HepG2 (cell line): ENCODE measurements around the gene CALN1. TPM values are rescaled to one million over a fixed set of nuclear protein-coding genes. Genes with fewer than 3 reads are reported as not detected.

Source experiments
- ATAC-seq: fragments of 200-7000 bp; cut with Tn5 transposase; 3 replicates; pipeline ENCODE4 v1.9.1; 2020; ENCODE audit warnings: mild to moderate bottlenecking, moderate library complexity
- BruUV-seq: library from RNA; stranded (reverse); fragments of 400-500 nt; replicated peaks from 2 replicates; lab custom pipeline; 2021; lab: Mats Ljungman, UMichigan
- CTCF ChIA-PET: fragments of 300-600 bp; formaldehyde crosslinking; extraction: SDS; loops from one replicate; lab custom pipeline; 2021; ENCODE audit warnings: low total read pairs, inconsistent platforms, low intra/inter-chr PET ratio; lab: Yijun Ruan, JAX
- POLR2A ChIA-PET: fragments of 350-600 bp; sonication (Branson Sonifier 250); formaldehyde crosslinking; loops from one replicate; lab custom pipeline; 2020; ENCODE audit warnings: antibody characterized with exemption, inconsistent platforms; lab: Yijun Ruan, JAX
- DNase-seq: peaks from one replicate; pipeline ENCODE4 v3.0.0-alpha.2; 2015; ENCODE audit warnings: low spot score
- FAIRE-seq: peaks from 3 replicates; lab custom pipeline; 2011; peaks lifted over from hg19 to GRCh38; lab: Jason Lieb, UNC
- H2AFZ ChIP-seq: one replicate; pipeline ENCODE4 v1.6.1; 2011; ENCODE audit warnings: low read length, inconsistent platforms
- H3K27ac ChIP-seq: fragments of 300-600 bp; 3 replicates; pipeline ENCODE4 v1.8.0; 2011; ENCODE audit warnings: mixed run types, mild to moderate bottlenecking, mixed read lengths, low read length, inconsistent platforms; ENCODE audit not compliant: insufficient read depth; ENCODE audit errors: extremely low read length
- H3K27me3 ChIP-seq, 2 experiments: fragments of 200-600 bp in 1 of 2; 2 replicates in 1 of 2; 3 replicates in 1 of 2; pipeline versions ENCODE4 v1.6.0 to v1.8.0; 2011; ENCODE audit warnings: low read length in 2 of 2, mild to moderate bottlenecking in 2 of 2, moderate library complexity in 2 of 2, inconsistent platforms in 1 of 2; ENCODE audit not compliant: insufficient read depth in 2 of 2, control insufficient read depth in 1 of 2
- H3K36me3 ChIP-seq, 2 experiments: fragments of 200-600 bp in 1 of 2; replicated peaks in 1 of 2; 2 replicates in 1 of 2; 3 replicates in 1 of 2; pipeline versions ENCODE4 v1.5.1 to v1.8.0; 2011; ENCODE audit warnings: low read length in 2 of 2, inconsistent platforms in 1 of 2; ENCODE audit not compliant: insufficient read depth in 2 of 2, control insufficient read depth in 1 of 2
- H3K4me1 ChIP-seq: 2 replicates; pipeline ENCODE4 v1.5.1; 2012; ENCODE audit warnings: low read length, inconsistent platforms; ENCODE audit not compliant: insufficient read depth
- H3K4me2 ChIP-seq: 2 replicates; pipeline ENCODE4 v1.6.0; 2011; ENCODE audit warnings: low read depth, low read length, inconsistent platforms
- H3K4me3 ChIP-seq, 3 experiments: fragments of 200-600 bp in 1 of 3; sonication (generic), shearing (Covaris generic) in 1 of 3; replicated peaks in 1 of 3; 2 replicates each; pipeline ENCODE4 v1.5.1; 2011 to 2016; ENCODE audit warnings: low read length in 3 of 3, inconsistent platforms in 2 of 3, low read depth in 2 of 3, mild to moderate bottlenecking in 2 of 3, control low read depth in 1 of 3, mixed read lengths in 1 of 3; ENCODE audit not compliant: insufficient read depth in 1 of 3
- H3K79me2 ChIP-seq: one replicate; pipeline ENCODE4 v1.6.1; 2011; ENCODE audit warnings: low read length, inconsistent platforms; ENCODE audit not compliant: insufficient read depth
- H3K9ac ChIP-seq: 2 replicates; pipeline ENCODE4 v1.6.0; 2011; ENCODE audit warnings: mild to moderate bottlenecking, low read depth, low read length, inconsistent platforms; ENCODE audit not compliant: insufficient read depth
- H3K9me3 ChIP-seq: 2 replicates; pipeline ENCODE4 v1.5.1; 2012; ENCODE audit warnings: mild to moderate bottlenecking, low read length
- H4K20me1 ChIP-seq: 2 replicates; pipeline ENCODE4 v1.6.0; 2011; ENCODE audit warnings: inconsistent platforms, mild to moderate bottlenecking, low read length, moderate library complexity; ENCODE audit not compliant: insufficient read depth
- BCLAF1 ChIP-seq: fragments of 450-650 bp; IDR thresholded peaks from 2 replicates; pipeline ENCODE4 v1.6.1; 2017; ENCODE audit warnings: mild to moderate bottlenecking
- FOXA1 ChIP-seq, 2 experiments: fragments of 450-650 bp in 1 of 2; sonication (generic) in 1 of 2; formaldehyde crosslinking in 1 of 2; IDR thresholded peaks; 2 replicates each; pipeline versions ENCODE4 v1.4.0 to v1.6.1; 2016 to 2020; ENCODE audit warnings: missing genetic modification reagents in 1 of 2
- FOXA3 ChIP-seq: IDR thresholded peaks from 2 replicates; pipeline ENCODE4 v1.6.1; 2016; ENCODE audit warnings: missing genetic modification reagents, missing compliant biosample characterization
- HHEX ChIP-seq: IDR thresholded peaks from 2 replicates; pipeline ENCODE4 v1.6.1; 2016; ENCODE audit warnings: control low read depth
- JARID2 ChIP-seq: sonication (generic); formaldehyde crosslinking; IDR thresholded peaks from 2 replicates; pipeline ENCODE4 v1.8.1; 2023; ENCODE audit warnings: missing genetic modification reagents, inconsistent platforms; ENCODE audit not compliant: insufficient replicate concordance
- KDM2A ChIP-seq: sonication (generic); formaldehyde crosslinking; IDR thresholded peaks from 2 replicates; pipeline ENCODE4 v1.4.0; 2020; ENCODE audit warnings: low read depth, missing genetic modification reagents, borderline replicate concordance
- MAFF ChIP-seq: IDR thresholded peaks from 2 replicates; pipeline ENCODE4 v1.6.1; 2011; ENCODE audit warnings: low read depth, low read length, improper control_type of control experiment
- MED13 ChIP-seq: sonication (generic); formaldehyde crosslinking; IDR thresholded peaks from 2 replicates; pipeline ENCODE4 v1.5.0; 2020; ENCODE audit warnings: missing genetic modification reagents
- ZNF12 ChIP-seq: sonication (generic); formaldehyde crosslinking; IDR thresholded peaks from 2 replicates; pipeline ENCODE4 v1.5.0; 2020; ENCODE audit warnings: missing genetic modification reagents
- ZNF451 ChIP-seq: sonication (generic); formaldehyde crosslinking; IDR thresholded peaks from 2 replicates; pipeline ENCODE4 v1.5.0; 2020; ENCODE audit warnings: mild to moderate bottlenecking, missing genetic modification reagents
- WGBS: methylation state at CpG from one replicate; pipeline ENCODE4 v1.1.6; 2017; ENCODE audit warnings: low lambda C conversion rate; 5-methylcytosine and 5-hydroxymethylcytosine counted together
- in situ Hi-C: cut with HindIII; loops from 2 replicates; pipeline ENCODE4 v1.10.0; 2017; ENCODE audit warnings: low pct_unique_long_range_greater_than_20kb; ENCODE audit not compliant: extremely low pct_ligation_motif_present
- intact Hi-C: fragments of 100-400 bp; cut with micrococcal nuclease; formaldehyde crosslinking; loops from one replicate; pipeline ENCODE4 v1.10.0; 2022; ENCODE audit not compliant: unreplicated experiment
- polyA plus RNA-seq, 8 experiments: library from polyadenylated mRNA; depleted of rRNA in 3 of 8; stranded (reverse) in 7 of 8; unstranded in 1 of 8; fragments of >200 nt; fragmentation: Illumina TruSeq in 4 of 8; extraction: Trizol in 4 of 8; gene quantifications; 2 replicates each; pipeline versions ENCODE4 v1.2.1 to v1.2.3, GENCODE V29; 2011 to 2016; ENCODE audit warnings: low read depth in 4 of 8, missing spikeins in 1 of 8, mixed read lengths in 1 of 8; ENCODE audit not compliant: insufficient read depth in 1 of 8
- total RNA-seq, 5 experiments: library from RNA; depleted of rRNA; stranded (reverse); fragments of >200 nt; fragmentation: Illumina TruSeq; extraction: Trizol; gene quantifications; 2 replicates each; pipeline ENCODE4 v1.2.3, GENCODE V29; 2016; ENCODE audit warnings: low read depth in 1 of 5
- TF ChIP-seq, protein P1 (sequence below): sonication (generic); IDR thresholded peaks from 2 replicates; pipeline ENCODE4 v1.6.1; 2016; ENCODE audit warnings: low read depth, borderline replicate concordance
- TF ChIP-seq, protein P2 (sequence below): sonication (generic); formaldehyde crosslinking; IDR thresholded peaks from 2 replicates; pipeline ENCODE4 v1.4.0; 2020; ENCODE audit warnings: mild to moderate bottlenecking, low read depth, missing genetic modification reagents
- TF ChIP-seq, protein P3 (sequence below): sonication (generic); formaldehyde crosslinking; IDR thresholded peaks from 2 replicates; pipeline ENCODE4 v1.4.0; 2020; ENCODE audit warnings: missing genetic modification reagents, borderline replicate concordance

Gene CALN1
- total and polyA plus RNA-seq, 2 of the 13 experiments (the other 11 are each of a cell fraction or from before 2014, with no cell fraction given) = not detected

DNA sequence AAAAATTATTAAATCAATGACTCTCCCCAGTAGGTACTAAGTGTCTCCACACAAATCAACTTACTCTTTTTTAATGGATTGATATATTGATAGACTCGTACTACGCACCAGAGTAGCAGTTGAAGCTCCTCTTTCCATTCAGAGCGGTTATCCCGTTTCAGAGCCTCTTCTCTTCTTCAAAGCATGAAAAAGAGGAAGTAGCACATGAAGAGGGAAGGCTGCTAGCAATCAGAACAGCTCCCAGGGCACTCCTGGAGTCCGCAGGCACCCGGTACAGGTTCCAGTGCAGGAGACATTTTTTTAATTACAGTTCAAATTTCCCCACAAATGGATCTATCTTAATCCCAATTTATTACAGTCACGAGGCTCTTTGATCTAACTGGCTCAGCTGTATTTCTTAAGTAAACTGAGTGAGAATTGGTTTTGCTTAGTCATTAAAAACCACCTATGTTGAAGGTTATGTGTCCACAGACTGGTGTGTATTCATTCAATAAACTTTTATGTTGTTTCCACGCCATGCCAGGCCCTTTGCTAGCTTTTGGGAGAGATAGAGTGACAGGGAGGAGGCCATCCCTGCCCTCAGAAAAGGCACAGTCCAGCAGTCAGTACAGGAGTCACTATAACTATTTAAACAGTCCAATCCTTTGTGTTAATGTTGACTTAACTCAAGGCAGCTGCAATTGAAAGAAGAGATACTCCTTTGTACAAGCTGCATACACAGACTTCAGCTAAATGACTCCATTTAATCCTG is 32.1 kb upstream of the CALN1 start:
- H3K9me3 ChIP-seq = no peaks in the 10 kb centered on the region
- H3K4me2 ChIP-seq = peak overlapping the region; percentile 63
- peaks cover 8 to 39% of the 10 kb centered on the region in 2 experiments for H3K27me3 ChIP-seq
- peak; percentile 73 for DNase-seq
- in situ Hi-C loops (no loop called here), intact Hi-C loops (loop anchor here (5.0 kb wide), 1 partner anchor 447 kb away; no protein-coding TSS in a partner anchor)
- no TSS peak for BruUV-seq
- no peak overlapping the region for H3K27ac ChIP-seq
- peak overlapping the region in 1 of 3 experiments; percentile 22; a peak in 1 of 6 replicates for H3K4me3 ChIP-seq
- no peak overlapping the region for H3K9ac ChIP-seq
- 43% methylated on average over 8 of the region's 8 CpGs for WGBS
- no peaks in the 10 kb centered on the region for H3K79me2 ChIP-seq
- no peaks in the 10 kb centered on the region for H3K36me3 ChIP-seq
- POLR2A ChIA-PET = no interaction called here
- peak; percentile 81 for FAIRE-seq
- H4K20me1 ChIP-seq = no peaks in the 10 kb centered on the region
- CTCF ChIA-PET = no interaction called here
- H3K4me1 ChIP-seq = peaks cover 18% of the 10 kb centered on the region
- no peak overlapping the region for H2AFZ ChIP-seq
- peak; percentile 95 for ATAC-seq
- TF ChIP-seq, protein P1, sequence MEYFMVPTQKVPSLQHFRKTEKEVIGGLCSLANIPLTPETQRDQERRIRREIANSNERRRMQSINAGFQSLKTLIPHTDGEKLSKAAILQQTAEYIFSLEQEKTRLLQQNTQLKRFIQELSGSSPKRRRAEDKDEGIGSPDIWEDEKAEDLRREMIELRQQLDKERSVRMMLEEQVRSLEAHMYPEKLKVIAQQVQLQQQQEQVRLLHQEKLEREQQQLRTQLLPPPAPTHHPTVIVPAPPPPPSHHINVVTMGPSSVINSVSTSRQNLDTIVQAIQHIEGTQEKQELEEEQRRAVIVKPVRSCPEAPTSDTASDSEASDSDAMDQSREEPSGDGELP = 0 out of 2 replicates have a peak, but pooled peaks have one; percentile 18
- no peak for TF ChIP-seq FOXA1 (IDR thresholded peaks at IDR 0.05)
- peak; percentile 36; the same call in 1 of the 2 replicates for TF ChIP-seq FOXA1 (CRISPR knock-in tag; IDR thresholded peaks at IDR 0.05)
- 0 out of 2 replicates have a peak, but pooled peaks have one; percentile 41 for TF ChIP-seq ZNF12
- TF ChIP-seq KDM2A (CRISPR knock-in tag) = no peak
- peak; percentile 87 for TF ChIP-seq HHEX
- TF ChIP-seq, protein P2, sequence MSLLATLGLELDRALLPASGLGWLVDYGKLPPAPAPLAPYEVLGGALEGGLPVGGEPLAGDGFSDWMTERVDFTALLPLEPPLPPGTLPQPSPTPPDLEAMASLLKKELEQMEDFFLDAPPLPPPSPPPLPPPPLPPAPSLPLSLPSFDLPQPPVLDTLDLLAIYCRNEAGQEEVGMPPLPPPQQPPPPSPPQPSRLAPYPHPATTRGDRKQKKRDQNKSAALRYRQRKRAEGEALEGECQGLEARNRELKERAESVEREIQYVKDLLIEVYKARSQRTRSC (CRISPR knock-in tag) = no peak
- no peak for TF ChIP-seq ZNF451 (CRISPR knock-in tag)
- 0 out of 2 replicates have a peak, but pooled peaks have one; percentile 45 for TF ChIP-seq MAFF
- TF ChIP-seq, protein P3, sequence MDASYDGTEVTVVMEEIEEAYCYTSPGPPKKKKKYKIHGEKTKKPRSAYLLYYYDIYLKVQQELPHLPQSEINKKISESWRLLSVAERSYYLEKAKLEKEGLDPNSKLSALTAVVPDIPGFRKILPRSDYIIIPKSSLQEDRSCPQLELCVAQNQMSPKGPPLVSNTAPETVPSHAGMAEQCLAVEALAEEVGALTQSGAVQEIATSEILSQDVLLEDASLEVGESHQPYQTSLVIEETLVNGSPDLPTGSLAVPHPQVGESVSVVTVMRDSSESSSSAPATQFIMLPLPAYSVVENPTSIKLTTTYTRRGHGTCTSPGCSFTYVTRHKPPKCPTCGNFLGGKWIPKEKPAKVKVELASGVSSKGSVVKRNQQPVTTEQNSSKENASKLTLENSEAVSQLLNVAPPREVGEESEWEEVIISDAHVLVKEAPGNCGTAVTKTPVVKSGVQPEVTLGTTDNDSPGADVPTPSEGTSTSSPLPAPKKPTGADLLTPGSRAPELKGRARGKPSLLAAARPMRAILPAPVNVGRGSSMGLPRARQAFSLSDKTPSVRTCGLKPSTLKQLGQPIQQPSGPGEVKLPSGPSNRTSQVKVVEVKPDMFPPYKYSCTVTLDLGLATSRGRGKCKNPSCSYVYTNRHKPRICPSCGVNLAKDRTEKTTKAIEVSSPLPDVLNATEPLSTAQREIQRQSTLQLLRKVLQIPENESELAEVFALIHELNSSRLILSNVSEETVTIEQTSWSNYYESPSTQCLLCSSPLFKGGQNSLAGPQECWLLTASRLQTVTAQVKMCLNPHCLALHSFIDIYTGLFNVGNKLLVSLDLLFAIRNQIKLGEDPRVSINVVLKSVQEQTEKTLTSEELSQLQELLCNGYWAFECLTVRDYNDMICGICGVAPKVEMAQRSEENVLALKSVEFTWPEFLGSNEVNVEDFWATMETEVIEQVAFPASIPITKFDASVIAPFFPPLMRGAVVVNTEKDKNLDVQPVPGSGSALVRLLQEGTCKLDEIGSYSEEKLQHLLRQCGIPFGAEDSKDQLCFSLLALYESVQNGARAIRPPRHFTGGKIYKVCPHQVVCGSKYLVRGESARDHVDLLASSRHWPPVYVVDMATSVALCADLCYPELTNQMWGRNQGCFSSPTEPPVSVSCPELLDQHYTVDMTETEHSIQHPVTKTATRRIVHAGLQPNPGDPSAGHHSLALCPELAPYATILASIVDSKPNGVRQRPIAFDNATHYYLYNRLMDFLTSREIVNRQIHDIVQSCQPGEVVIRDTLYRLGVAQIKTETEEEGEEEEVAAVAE (CRISPR knock-in tag) = 0 out of 2 replicates have a peak, but pooled peaks have one; percentile 43
- TF ChIP-seq BCLAF1 = no peak
- no peak for TF ChIP-seq JARID2 (CRISPR knock-in tag)
- TF ChIP-seq FOXA3 (CRISPR knock-in tag) = peak; percentile 36; the same call in 1 of the 2 replicates
- TF ChIP-seq MED13 = no peak
